GM21529 (cell line): ENCODE measurements around the gene SRP9.
"Not testable (repeated sequence)": the region's sequence is repeated elsewhere in the genome, so short reads cannot be mapped to it uniquely, and the experiment has no call there.

Experiments used
- ATAC-seq: cut with Tn5 transposase; IDR thresholded peaks from one replicate; pipeline ENCODE4 v1.9.1; 2021; ENCODE audit not compliant: unreplicated experiment

The SRP9 gene

GRCh38 chr1:225814381-225814780 is 36.8 kb downstream of the SRP9 start:
- ATAC-seq = no peak

- not testable (repeated sequence) for ATAC-seq
These were observed 37.5 kb downstream of the SRP9 start for GRCh38 chr1:225815090-225815489.

DNA sequence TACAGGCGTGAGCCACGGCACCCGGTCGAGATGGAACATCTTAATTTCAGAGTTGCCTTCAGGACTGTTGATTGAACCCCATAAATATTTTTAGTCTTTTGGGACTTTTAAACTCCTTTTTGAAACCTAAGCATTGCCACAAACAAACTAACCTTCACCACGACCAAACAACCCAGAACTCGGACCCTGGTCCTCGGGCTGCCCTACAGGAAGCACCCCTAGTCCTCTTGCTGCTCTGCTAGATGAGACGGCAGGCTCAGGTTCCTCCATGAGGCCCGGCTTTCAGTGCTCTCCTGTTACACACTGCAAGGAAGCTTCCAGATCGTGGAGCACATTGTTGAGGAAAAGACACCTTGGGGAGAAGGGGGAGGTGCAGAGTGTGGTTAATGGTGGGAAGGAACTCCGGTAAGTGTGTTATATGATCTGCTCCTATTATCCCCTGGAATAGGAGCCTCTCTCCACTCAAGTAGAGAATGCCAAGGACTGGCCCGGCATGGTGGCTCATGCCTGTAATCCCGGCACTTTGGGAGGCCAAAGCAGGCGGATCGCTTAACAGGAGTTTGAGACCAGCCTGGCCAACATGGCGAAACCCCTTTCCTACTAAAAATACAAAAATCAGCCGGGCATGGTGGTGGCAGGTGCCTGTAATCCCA is 38.0 kb downstream of the SRP9 start:
- ATAC-seq = no peak

DNA sequence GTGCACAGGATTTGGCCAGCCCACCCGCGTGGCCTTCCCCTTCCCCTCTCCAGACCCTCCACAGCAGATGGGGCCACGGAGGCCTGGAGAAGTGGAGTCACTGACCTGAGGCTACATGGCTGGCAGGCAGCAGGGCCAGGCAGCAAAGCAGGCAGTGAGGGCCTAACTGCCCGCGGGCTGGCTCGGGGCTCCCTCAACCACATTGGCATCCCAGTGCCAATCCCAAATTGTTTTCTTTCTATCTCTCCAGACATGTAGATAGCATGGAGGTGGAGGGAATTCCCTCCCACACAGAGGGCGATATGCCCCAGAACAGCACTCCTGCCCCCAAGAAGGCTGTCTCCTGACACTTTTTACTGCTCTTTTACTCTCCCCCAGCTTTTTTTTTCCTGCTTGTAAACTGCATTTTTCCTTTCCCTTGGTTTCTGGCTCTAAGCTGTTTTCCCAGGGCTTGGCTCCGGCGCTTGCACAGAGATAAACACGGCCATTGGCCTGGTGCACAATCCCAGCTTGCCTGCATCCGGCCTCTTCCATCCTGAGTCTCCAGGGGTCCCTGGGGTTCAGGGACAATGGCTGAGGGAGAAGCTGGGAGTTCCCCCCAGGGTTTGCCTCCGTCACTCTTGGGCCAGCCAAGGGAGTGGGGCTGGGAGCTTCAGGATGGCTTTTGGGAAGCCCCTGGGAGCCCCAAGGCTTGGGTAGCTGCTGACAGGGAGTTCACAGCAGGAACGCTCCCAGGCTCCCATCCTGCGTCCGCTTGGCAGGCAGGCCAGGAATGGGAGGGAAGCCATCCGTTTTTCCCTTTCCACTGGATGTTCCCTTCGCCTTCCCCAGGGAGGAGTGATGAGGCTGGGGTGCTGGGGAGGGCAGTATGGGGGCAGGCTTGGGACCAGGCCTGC is 39.3 kb downstream of the SRP9 start:
- no peak for ATAC-seq

DNA sequence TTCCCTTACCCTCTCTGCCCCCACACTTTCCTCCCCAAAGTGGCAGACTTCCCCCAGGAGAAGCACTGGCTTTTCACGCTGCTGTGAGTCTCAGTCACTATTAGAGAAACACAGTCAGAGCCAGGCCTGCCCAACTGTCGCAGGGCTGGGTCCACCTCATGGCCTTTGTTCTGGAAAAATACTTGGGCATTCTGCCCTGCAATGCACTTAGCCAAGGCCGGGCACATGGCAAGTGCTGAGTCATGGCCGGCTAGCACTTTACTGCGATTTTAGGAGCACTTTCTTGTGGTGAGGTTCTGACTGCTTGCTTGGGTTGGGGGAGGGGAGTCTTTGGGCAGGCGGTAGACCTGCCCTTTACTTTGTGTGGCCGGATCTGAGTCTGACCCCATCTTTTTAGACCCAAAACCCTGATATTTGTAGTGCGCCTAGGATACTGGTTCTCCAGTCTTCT is 40.0 kb downstream of the SRP9 start:
- ATAC-seq = no peak

DNA sequence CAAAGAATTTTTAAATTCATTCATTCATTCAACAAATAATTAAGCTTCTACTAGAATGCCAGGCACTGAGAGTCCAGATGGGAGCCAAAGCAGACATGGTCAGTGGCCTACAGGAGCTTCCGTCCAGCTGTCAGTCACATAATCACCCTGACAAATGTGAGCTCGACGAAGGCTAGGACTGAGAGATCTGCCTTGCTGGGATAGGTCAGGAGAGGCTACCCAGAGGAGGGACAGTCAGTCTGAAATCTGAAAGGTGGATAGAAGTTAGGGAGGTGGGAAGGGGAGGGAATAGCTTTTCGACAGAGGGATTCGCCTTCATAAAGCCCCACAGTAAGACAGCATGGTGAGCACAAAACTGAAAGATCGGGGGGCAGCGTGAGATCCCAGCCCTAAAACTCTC is 40.6 kb downstream of the SRP9 start:
- no peak for ATAC-seq

DNA sequence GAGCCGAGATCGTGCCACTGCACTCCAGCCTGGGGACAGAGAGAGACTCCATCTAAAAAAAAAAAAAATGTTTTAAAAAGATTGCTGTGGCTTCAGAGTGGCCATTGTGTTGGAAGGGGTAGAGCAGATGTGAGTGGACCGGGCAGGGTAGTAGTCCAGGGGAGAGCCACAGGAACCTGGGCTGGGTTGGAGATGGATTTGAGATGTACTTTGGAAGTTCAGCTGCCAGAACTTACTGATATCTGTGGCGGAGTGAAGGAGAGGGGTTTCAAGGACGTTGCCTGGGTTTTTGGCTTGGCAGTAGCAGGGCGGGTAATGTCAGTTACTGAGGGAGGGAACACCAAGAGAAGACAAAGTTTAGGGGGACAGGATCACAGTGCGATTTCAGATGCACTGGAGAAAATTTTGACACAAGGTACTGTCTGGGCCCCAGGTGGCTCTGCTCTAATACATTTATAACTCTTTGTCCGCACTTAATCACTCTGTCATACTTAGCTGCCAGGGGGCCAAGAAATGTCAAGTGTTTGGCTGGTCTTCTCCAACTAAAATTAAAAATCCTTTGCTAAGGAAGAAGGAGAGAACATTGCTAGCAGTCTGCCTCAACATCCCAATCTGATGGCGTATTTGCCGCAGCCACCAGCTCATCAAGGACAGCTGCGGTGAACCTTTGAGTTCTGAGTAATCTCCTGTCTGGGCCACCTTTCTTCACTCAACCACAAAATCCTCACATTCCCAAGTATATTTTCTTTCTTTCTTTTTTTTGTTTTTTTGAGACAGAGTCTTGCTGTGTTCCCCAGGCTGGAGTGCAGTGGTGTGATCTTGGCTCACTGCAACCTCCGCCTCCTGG is 41.9 kb downstream of the SRP9 start:
- no peak for ATAC-seq

DNA sequence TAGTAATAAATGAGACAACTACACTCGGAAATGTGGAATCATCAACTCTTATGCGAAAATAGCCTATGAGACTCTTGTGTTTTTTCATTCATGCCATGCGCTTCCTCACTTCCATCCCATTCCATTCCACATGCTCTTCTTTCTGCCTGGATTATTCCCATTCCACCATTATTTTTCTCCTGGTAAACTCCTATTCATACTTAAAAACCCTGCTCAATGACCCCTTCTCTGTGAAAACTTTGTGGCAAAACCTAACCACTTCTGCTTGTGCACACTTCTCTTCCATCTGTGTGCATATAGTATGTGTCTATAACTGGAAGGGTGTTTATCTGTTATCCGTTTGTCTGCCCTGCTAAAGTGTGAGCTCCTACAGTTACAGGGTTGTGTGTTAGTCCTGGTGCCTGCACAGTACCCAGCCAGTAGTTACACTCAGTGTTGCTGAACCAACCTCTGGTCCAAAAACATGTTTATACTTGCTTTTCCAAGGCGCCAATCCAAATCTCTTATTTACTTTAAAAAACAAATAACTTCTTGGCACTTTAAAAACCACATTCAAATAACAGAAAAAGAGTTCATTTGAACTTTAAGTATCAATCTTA is 43.0 kb downstream of the SRP9 start:
- ATAC-seq = no peak

GRCh38 chr1:225822655-225823403 is 45.2 kb downstream of the SRP9 start:
- no peak for ATAC-seq

GRCh38 chr1:225823811-225824261 is 46.2 kb downstream of the SRP9 start:
- no peak for ATAC-seq

DNA sequence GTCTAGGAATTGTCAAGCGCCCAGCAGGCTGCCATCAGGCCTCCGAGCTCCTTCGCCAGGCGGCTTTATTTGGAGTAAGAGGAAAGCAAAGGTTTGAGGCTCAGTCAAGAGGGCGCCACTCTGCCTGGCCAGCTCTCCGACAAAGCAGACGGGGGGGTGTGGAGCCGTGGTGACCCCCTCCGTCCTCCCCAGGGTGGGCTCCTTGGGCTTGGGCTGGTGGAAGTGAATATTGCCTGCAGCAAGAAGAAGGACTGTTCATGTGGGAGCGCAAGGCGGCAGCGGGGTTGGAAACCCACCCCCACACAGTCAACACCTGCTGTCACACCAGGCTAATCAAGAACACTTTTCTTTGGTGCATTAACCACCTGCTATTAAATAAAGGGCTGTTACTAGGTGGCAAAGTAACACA is 46.9 kb downstream of the SRP9 start:
- ATAC-seq = no peak

GRCh38 chr1:225825078-225825477 is 47.5 kb downstream of the SRP9 start:
- ATAC-seq = no peak

DNA sequence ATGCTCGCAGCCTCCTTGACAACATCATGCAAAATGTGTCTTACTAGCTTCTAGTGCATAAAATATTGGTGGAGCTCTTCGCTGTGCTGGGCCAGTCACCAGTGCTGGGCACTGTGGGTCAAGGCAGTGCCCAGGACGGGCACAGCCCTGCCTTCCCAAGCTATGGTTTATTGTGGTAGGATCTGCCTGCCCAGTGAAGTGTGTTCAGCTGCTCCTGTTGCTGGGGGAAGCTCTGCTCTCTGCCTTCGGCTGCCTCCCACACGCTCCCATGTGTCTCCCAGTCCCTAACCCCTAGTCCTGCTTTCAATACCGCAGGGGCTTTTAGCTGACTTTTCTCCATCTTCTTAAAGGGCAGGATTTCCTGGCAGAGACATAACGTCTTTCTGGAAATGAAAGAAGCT is 48.0 kb downstream of the SRP9 start:
- no peak for ATAC-seq

GRCh38 chr1:225827076-225827475 is 49.5 kb downstream of the SRP9 start:
- no peak for ATAC-seq

DNA sequence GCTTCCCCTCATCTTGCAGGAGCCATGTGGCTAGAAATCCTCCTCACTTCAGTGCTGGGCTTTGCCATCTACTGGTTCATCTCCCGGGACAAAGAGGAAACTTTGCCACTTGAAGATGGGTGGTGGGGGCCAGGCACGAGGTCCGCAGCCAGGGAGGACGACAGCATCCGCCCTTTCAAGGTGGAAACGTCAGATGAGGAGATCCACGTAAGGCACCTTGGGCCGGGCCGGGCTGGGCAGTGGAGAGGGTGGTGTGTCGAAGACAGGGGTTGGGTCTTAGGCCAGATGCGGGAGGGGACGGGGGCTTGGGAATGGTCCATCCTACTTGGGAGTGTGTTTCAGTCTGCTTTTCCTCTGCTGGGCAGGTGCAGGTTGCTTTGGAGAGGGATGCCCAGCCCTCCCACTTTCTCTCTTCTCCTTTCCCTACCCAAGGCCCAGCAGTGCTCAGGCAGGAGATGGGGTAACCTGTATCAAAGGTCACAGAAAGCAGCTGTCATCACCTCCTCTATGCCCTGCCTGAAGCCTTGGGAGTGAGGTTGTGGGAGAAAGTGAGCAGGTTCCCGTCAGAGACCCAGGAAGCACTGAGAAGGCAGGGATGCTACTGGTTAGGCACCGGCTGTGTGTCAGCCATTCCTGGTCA is 51.2 kb downstream of the SRP9 start:
- ATAC-seq = no peak

DNA sequence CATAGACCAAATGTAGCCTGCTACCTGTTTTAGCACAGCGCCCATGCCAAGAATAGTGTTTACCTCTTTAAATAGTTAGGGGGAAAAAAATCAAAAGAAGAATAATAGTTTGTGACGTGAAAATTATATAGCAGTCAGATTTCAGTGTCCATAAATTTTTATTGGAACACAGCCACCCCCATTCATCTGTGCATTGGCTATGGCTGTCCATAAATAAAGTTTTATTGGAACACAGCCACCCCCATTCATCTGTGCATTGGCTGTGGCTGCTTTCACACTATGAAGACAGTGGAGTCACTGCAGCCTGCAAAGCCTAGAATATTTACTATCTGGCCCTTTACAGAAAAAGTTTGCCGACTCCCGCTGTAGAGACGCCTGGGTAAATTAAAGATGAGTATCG is 53.2 kb downstream of the SRP9 start:
- ATAC-seq = no peak

DNA sequence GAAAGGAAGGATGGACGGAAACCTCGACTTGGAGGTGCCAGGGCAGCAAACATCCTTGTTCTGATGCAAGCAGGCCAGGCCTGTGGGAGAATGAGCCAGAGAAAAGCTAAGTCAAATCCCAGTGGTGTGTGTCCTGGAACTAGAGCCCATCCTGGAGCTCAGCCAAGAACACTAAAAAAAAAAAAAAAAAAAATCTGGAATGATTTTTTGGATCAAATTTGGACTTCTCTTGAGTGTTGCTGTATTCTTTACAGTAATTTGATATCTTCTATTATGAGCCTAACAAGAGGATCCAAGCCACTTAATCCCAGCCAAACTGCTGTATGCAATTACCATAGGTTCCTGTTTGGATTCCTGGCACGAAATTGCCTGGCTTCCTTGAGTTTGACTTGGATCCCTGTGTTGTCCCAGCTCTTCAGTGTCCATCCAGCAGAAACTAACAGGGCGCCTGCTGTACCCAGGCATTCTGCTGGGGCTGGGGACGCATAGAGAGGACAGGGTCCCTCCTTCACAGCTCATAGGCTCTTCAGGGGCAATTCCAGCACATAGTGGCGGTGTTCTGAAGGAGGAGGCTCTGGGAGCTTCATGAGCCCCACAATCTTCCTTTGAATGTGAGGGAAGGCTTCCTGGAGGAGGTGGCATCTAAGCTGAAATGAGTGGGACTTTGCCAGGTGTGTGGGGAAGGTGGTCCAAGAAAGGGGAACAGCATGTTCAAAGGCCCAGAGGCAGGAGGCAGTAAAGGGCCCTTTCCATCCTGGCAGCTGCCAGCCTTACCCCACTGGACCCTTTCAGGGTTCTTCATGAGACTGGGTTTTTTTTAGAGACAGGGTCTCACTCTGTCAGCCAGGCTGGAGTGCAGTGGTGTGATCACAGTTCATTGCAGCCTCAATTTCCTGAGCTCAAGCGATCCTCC is 57.0 kb downstream of the SRP9 start:
- ATAC-seq = no peak

GRCh38 chr1:225835856-225836255 is 58.2 kb downstream of the SRP9 start:
- ATAC-seq = no peak

- not testable (repeated sequence) for ATAC-seq
These were observed 58.7 kb downstream of the SRP9 start for GRCh38 chr1:225836296-225836695.
